HUES64 (cell line): ENCODE results near the gene CCDC51.
A peak's percentile ranks its signal among the peaks of the same experiment; 100 is the strongest.

Experiments used
- H3K27ac ChIP-seq: 2 replicates; pipeline ENCODE4 v1.7.0; 2013; ENCODE audit warnings: low read depth, low read length, inconsistent platforms
- H3K27me3 ChIP-seq: 2 replicates; pipeline ENCODE4 v1.6.1; 2013; ENCODE audit warnings: mild to moderate bottlenecking, low read length; ENCODE audit not compliant: insufficient read depth
- H3K36me3 ChIP-seq: 2 replicates; pipeline ENCODE4 v1.6.1; 2013; ENCODE audit warnings: mild to moderate bottlenecking, low read length; ENCODE audit not compliant: insufficient read depth
- H3K4me1 ChIP-seq: 2 replicates; pipeline ENCODE4 v1.6.1; 2013; ENCODE audit warnings: mild to moderate bottlenecking, low read length, moderate library complexity; ENCODE audit not compliant: insufficient read depth
- H3K4me3 ChIP-seq: 2 replicates; pipeline ENCODE4 v1.5.1; 2013; ENCODE audit warnings: mild to moderate bottlenecking, low read length, moderate library complexity
- H3K9ac ChIP-seq: 2 replicates; pipeline ENCODE4 v1.6.1; 2013; ENCODE audit warnings: mild to moderate bottlenecking, low read depth, low read length
- H3K9me3 ChIP-seq: 2 replicates; pipeline ENCODE4 v1.6.1; 2013; ENCODE audit warnings: low read depth, low read length; ENCODE audit not compliant: insufficient read depth
- WGBS: fragments of 150-250, 120-280 bp; methylation state at CpG from one replicate; pipeline ENCODE4 v1.1.7; 2013; ENCODE audit warnings: missing lambda C conversion rate; 5-methylcytosine and 5-hydroxymethylcytosine counted together

The CCDC51 gene

GRCh38 chr3:48445277-48445882, 5.5 kb upstream of the CCDC51 start:
- H3K36me3 ChIP-seq, result peaks cover 38% of the 10 kb centered on the region
- no peak overlapping the region for H3K9ac ChIP-seq
- no peaks in the 10 kb centered on the region for H3K9me3 ChIP-seq
- no peak overlapping the region for H3K27ac ChIP-seq
- peak overlapping the region; percentile 95 for H3K4me3 ChIP-seq
- peaks cover 9% of the 10 kb centered on the region; the same call in 1 of the 2 replicates for H3K4me1 ChIP-seq
- H3K27me3 ChIP-seq, result no peaks in the 10 kb centered on the region
- 81% methylated on average over 6 of the region's 6 CpGs for WGBS

GRCh38 chr3:48441940-48442339, 2.0 kb upstream of the CCDC51 start:
- Histone ChIP-seq H3K4me3 (peak overlapping the region; percentile 90), H3K36me3 (peaks cover 31% of the 10 kb centered on the region), H3K4me1 (no peaks in the 10 kb centered on the region; the same call in 1 of the 2 replicates), H3K9me3 (no peaks in the 10 kb centered on the region), H3K27me3 (no peaks in the 10 kb centered on the region), H3K9ac (0 out of 2 replicates have a peak overlapping the region, but pooled peaks have one; percentile 38), H3K27ac (no peak overlapping the region)
- WGBS, result 94% methylated on average over 6 of the region's 6 CpGs

- peak overlapping the region; percentile 77 for H3K27ac ChIP-seq
- H3K9me3 ChIP-seq, result no peaks in the 10 kb centered on the region
- H3K27me3 ChIP-seq, result no peaks in the 10 kb centered on the region
- peak overlapping the region; percentile 90 for H3K4me3 ChIP-seq
- peaks cover 2% of the 10 kb centered on the region; the same call in 1 of the 2 replicates for H3K4me1 ChIP-seq
- H3K36me3 ChIP-seq, result peaks cover 31% of the 10 kb centered on the region
- WGBS, result 2% methylated on average over 21 of the region's 21 CpGs
- H3K9ac ChIP-seq, result peak overlapping the region; percentile 84
Measured at GRCh38 chr3:48440590-48440958, 655 bp upstream of the CCDC51 start.

- H3K9ac ChIP-seq, result no peak overlapping the region
- 83% methylated on average over 4 of the region's 4 CpGs for WGBS
Measured at GRCh38 chr3:48437812-48438211, 2.1 kb downstream of the CCDC51 start.

GRCh38 chr3:48436855-48437254, 3.1 kb downstream of the CCDC51 start:
- H3K27me3 ChIP-seq, result no peaks in the 10 kb centered on the region
- H3K4me1 ChIP-seq, result 0 out of 2 replicates have a peak, but pooled peaks cover 2% of the 10 kb centered on the region
- H3K9ac ChIP-seq, result no peak overlapping the region
- H3K4me3 ChIP-seq, result no peak overlapping the region
- WGBS, result 94% methylated on average over 7 of the region's 7 CpGs
- H3K9me3 ChIP-seq, result no peaks in the 10 kb centered on the region
- peaks cover 35% of the 10 kb centered on the region for H3K36me3 ChIP-seq
- no peak overlapping the region for H3K27ac ChIP-seq

More at GRCh38 chr3:48437812-48438211, 2.1 kb downstream of the CCDC51 start:
- Histone ChIP-seq H3K4me3 (no peak overlapping the region), H3K27me3 (no peaks in the 10 kb centered on the region), H3K27ac (no peak overlapping the region), H3K9me3 (no peaks in the 10 kb centered on the region), H3K36me3 (peaks cover 34% of the 10 kb centered on the region), H3K4me1 (0 out of 2 replicates have a peak, but pooled peaks cover 2% of the 10 kb centered on the region)

- Histone ChIP-seq H3K27me3 (no peaks in the 10 kb centered on the region), H3K9me3 (no peaks in the 10 kb centered on the region), H3K4me1 (0 out of 2 replicates have a peak, but pooled peaks cover 2% of the 10 kb centered on the region), H3K27ac (no peak overlapping the region), H3K9ac (no peak overlapping the region), H3K4me3 (no peak overlapping the region), H3K36me3 (peaks cover 33% of the 10 kb centered on the region)
- WGBS, result 34% methylated on average over 1 of the region's 1 CpG
Measured at GRCh38 chr3:48436477-48436787, 3.5 kb downstream of the CCDC51 start.

- H3K9me3 ChIP-seq, result no peaks in the 10 kb centered on the region
- H3K4me1 ChIP-seq, result 0 out of 2 replicates have a peak, but pooled peaks cover 2% of the 10 kb centered on the region
- no peak overlapping the region for H3K9ac ChIP-seq
- no peak overlapping the region for H3K4me3 ChIP-seq
- peaks cover 31% of the 10 kb centered on the region for H3K36me3 ChIP-seq
- no peak overlapping the region for H3K27ac ChIP-seq
- 52% methylated on average over 7 of the region's 7 CpGs for WGBS
- H3K27me3 ChIP-seq, result no peaks in the 10 kb centered on the region
Measured at GRCh38 chr3:48435774-48436476, 4.0 kb downstream of the CCDC51 start.

GRCh38 chr3:48435223-48435595, 4.7 kb downstream of the CCDC51 start:
- H3K9ac ChIP-seq, result no peak overlapping the region
- WGBS, result 91% methylated on average over 4 of the region's 4 CpGs
- H3K36me3 ChIP-seq, result peaks cover 31% of the 10 kb centered on the region
- no peak overlapping the region for H3K27ac ChIP-seq
- H3K9me3 ChIP-seq, result no peaks in the 10 kb centered on the region
- peaks cover 9% of the 10 kb centered on the region; the same call in 1 of the 2 replicates for H3K4me1 ChIP-seq
- H3K4me3 ChIP-seq, result no peak overlapping the region
- H3K27me3 ChIP-seq, result no peaks in the 10 kb centered on the region

- Histone ChIP-seq H3K4me1 (peaks cover 10% of the 10 kb centered on the region; the same call in 1 of the 2 replicates), H3K9ac (no peak overlapping the region)
- WGBS, result 92% methylated on average over 15 of the region's 15 CpGs
Measured at GRCh38 chr3:48434591-48435222, 5.2 kb downstream of the CCDC51 start.

GRCh38 chr3:48433472-48434118, 6.3 kb downstream of the CCDC51 start:
- Histone ChIP-seq H3K4me3 (no peak overlapping the region), H3K27ac (no peak overlapping the region), H3K27me3 (no peaks in the 10 kb centered on the region), H3K9ac (no peak overlapping the region), H3K9me3 (no peaks in the 10 kb centered on the region), H3K36me3 (peaks cover 31% of the 10 kb centered on the region), H3K4me1 (peaks cover 10% of the 10 kb centered on the region; the same call in 1 of the 2 replicates)
- WGBS, result 93% methylated on average over 12 of the region's 12 CpGs

More at GRCh38 chr3:48434591-48435222, 5.2 kb downstream of the CCDC51 start:
- no peaks in the 10 kb centered on the region for H3K9me3 ChIP-seq
- H3K27ac ChIP-seq, result no peak overlapping the region
- H3K4me3 ChIP-seq, result no peak overlapping the region
- no peaks in the 10 kb centered on the region for H3K27me3 ChIP-seq
- H3K36me3 ChIP-seq, result peaks cover 31% of the 10 kb centered on the region
